GM21526 (cell line): Measurements from ENCODE around the gene SYCP2L.
A peak's percentile ranks its signal among the peaks of the same experiment; 100 is the strongest.
"Not testable (repeated sequence)": the region's sequence is repeated elsewhere in the genome, so short reads cannot be mapped to it uniquely, and the experiment has no call there.

ENCODE experiments used
- ATAC-seq: cut with Tn5 transposase; IDR thresholded peaks from one replicate; pipeline ENCODE4 v1.9.1; 2021; ENCODE audit warnings: moderate library complexity; ENCODE audit not compliant: unreplicated experiment, low FRiP score

The SYCP2L gene

GRCh38 chr6:10886691-10887502 lies at the start of gene SYCP2L:
SYCP2L (plus strand) TSS chr6:10887052; CDS start chr6:10887127, 75 bp downstream.
- no peak for ATAC-seq

- no peak for ATAC-seq
These were observed 49.2 kb upstream of the SYCP2L start for GRCh38 chr6:10837622-10837994.

GRCh38 chr6:10837995-10838793 lies 48.7 kb upstream of the SYCP2L start, which contains the start of gene MAK:
MAK (minus strand) TSS chr6:10838539; CDS start chr6:10830648, 7,891 bp downstream.
- peak; percentile 89 for ATAC-seq

- ATAC-seq: peak; percentile 72
These were observed 48.0 kb upstream of the SYCP2L start for GRCh38 chr6:10838794-10839333.

GRCh38 chr6:10843554-10843953 lies 43.3 kb upstream of the SYCP2L start:
- no peak for ATAC-seq

GRCh38 chr6:10847684-10848083 lies 39.2 kb upstream of the SYCP2L start:
- no peak for ATAC-seq

GRCh38 chr6:10849901-10850300 lies 37.0 kb upstream of the SYCP2L start:
- ATAC-seq: no peak

GRCh38 chr6:10850728-10851127 lies 36.1 kb upstream of the SYCP2L start:
- ATAC-seq: no peak

GRCh38 chr6:10852361-10852960 lies 34.4 kb upstream of the SYCP2L start:
- no peak for ATAC-seq

GRCh38 chr6:10853849-10854300 lies 33.0 kb upstream of the SYCP2L start:
- ATAC-seq: not testable (repeated sequence)

- no peak for ATAC-seq
These were observed 31.8 kb upstream of the SYCP2L start for GRCh38 chr6:10854922-10855632.

- no peak for ATAC-seq
These were observed 29.6 kb upstream of the SYCP2L start for GRCh38 chr6:10857259-10857658.

GRCh38 chr6:10861086-10861485 lies 25.8 kb upstream of the SYCP2L start:
- ATAC-seq: no peak

- ATAC-seq: no peak
These were observed 24.5 kb upstream of the SYCP2L start for GRCh38 chr6:10862361-10862760.

GRCh38 chr6:10863031-10863430 lies 23.8 kb upstream of the SYCP2L start:
- not testable (repeated sequence) for ATAC-seq

GRCh38 chr6:10866709-10867108 lies 20.1 kb upstream of the SYCP2L start:
- ATAC-seq: not testable (repeated sequence)

- ATAC-seq: no peak
These were observed 18.9 kb upstream of the SYCP2L start for GRCh38 chr6:10867952-10868351.

- ATAC-seq: no peak
These were observed 13.5 kb upstream of the SYCP2L start for GRCh38 chr6:10873374-10873773.

GRCh38 chr6:10874207-10874606 lies 12.6 kb upstream of the SYCP2L start:
- no peak for ATAC-seq

- ATAC-seq: no peak
These were observed 11.8 kb upstream of the SYCP2L start for GRCh38 chr6:10875026-10875425.
